ENCODE results near the gene ATXN2. TPM values are rescaled to one million over a fixed set of nuclear protein-coding genes. Genes with fewer than 3 reads are reported as not detected.

Gene ATXN2
- total RNA-seq, 2 experiments from 2014 or later, result 36.1 to 81.4 TPM

- DNase-seq (ENCODE audit: low spot score), result no peak
- Histone ChIP-seq H2AFZ (ENCODE audit: low read length) (no peak overlapping the region), H3K27ac (ENCODE audit: low read depth, low read length, poor library complexity, severe bottlenecking) (no peak overlapping the region), H3K4me1 (ENCODE audit: insufficient read depth, low read length, poor library complexity, severe bottlenecking) (peaks cover 17% of the 10 kb centered on the region), H3K9me2 (ENCODE audit: insufficient read depth, low read length) (no peaks in the 10 kb centered on the region), H3K36me3 (ENCODE audit: insufficient read depth, low read length) (peaks cover 59% of the 10 kb centered on the region), H3K9me3 (ENCODE audit: low read length) (no peaks in the 10 kb centered on the region), H3K4me3 (ENCODE audit: low read depth, low read length, poor library complexity, severe bottlenecking) (no peak overlapping the region), H4K20me1 (ENCODE audit: insufficient read depth, low read length) (no peaks in the 10 kb centered on the region), H3K79me2 (ENCODE audit: insufficient read depth, low read depth, low read length) (no peaks in the 10 kb centered on the region), H3K4me2 (ENCODE audit: low read length) (no peak overlapping the region)
- BruUV-seq (replicated peaks), result no TSS peak
- TF ChIP-seq CTCF (conservative IDR thresholded peaks at IDR 0.05; ENCODE audit: low read length) (no peak), EZH2phosphoT487 (IDR thresholded peaks at IDR 0.05; ENCODE audit: borderline replicate concordance, low read depth, low read length) (no peak)
- intact Hi-C loops (cut with micrococcal nuclease; ENCODE audit: unreplicated experiment), result no loop called here
- CTCF ChIA-PET (ENCODE audit: unreplicated experiment), result no interaction called here
- POLR2A ChIA-PET, result interaction anchor here (0.7 to 1.6 kb wide), 3 partner anchors 13 to 68 kb away, joined by 4 to 5 read pairs (median 5); no protein-coding TSS in a partner anchor
These were observed 140.5 kb downstream of the ATXN2 start for GRCh38 chr12:111458546-111459172.

GRCh38 chr12:111457577-111457976 is 141.5 kb downstream of the ATXN2 start:
- H3K27ac ChIP-seq (ENCODE audit: low read depth, low read length, poor library complexity, severe bottlenecking), result no peak overlapping the region
- POLR2A ChIA-PET, result interaction anchor here (1.6 to 1.7 kb wide), 2 partner anchors 13 to 14 kb away, joined by 3 to 5 read pairs; no protein-coding TSS in a partner anchor
- H3K4me2 ChIP-seq (ENCODE audit: low read length), result no peak overlapping the region
- peaks cover 59% of the 10 kb centered on the region for H3K36me3 ChIP-seq (ENCODE audit: insufficient read depth, low read length)
- intact Hi-C loops (cut with micrococcal nuclease; ENCODE audit: unreplicated experiment), result no loop called here
- no peak for TF ChIP-seq CTCF (conservative IDR thresholded peaks at IDR 0.05; ENCODE audit: low read length)
- no peak for TF ChIP-seq EZH2phosphoT487 (IDR thresholded peaks at IDR 0.05; ENCODE audit: borderline replicate concordance, low read depth, low read length)
- H3K9me2 ChIP-seq (ENCODE audit: insufficient read depth, low read length), result no peaks in the 10 kb centered on the region
- no peak for DNase-seq (ENCODE audit: low spot score)
- H2AFZ ChIP-seq (ENCODE audit: low read length), result no peak overlapping the region
- H3K4me1 ChIP-seq (ENCODE audit: insufficient read depth, low read length, poor library complexity, severe bottlenecking), result peaks cover 6% of the 10 kb centered on the region
- H3K79me2 ChIP-seq (ENCODE audit: insufficient read depth, low read depth, low read length), result no peaks in the 10 kb centered on the region
- H4K20me1 ChIP-seq (ENCODE audit: insufficient read depth, low read length), result no peaks in the 10 kb centered on the region
- CTCF ChIA-PET (ENCODE audit: unreplicated experiment), result no interaction called here
- no TSS peak for BruUV-seq (replicated peaks)
- H3K4me3 ChIP-seq (ENCODE audit: low read depth, low read length, poor library complexity, severe bottlenecking), result no peak overlapping the region
- no peaks in the 10 kb centered on the region for H3K9me3 ChIP-seq (ENCODE audit: low read length)

- Histone ChIP-seq H3K27ac (ENCODE audit: low read depth, low read length, poor library complexity, severe bottlenecking) (no peak overlapping the region), H3K4me1 (ENCODE audit: insufficient read depth, low read length, poor library complexity, severe bottlenecking) (peaks cover 1% of the 10 kb centered on the region), H3K9me3 (ENCODE audit: low read length) (no peaks in the 10 kb centered on the region), H3K4me3 (ENCODE audit: low read depth, low read length, poor library complexity, severe bottlenecking) (no peak overlapping the region), H3K4me2 (ENCODE audit: low read length) (no peak overlapping the region), H4K20me1 (ENCODE audit: insufficient read depth, low read length) (no peaks in the 10 kb centered on the region), H3K79me2 (ENCODE audit: insufficient read depth, low read depth, low read length) (no peaks in the 10 kb centered on the region), H3K36me3 (ENCODE audit: insufficient read depth, low read length) (peaks cover 59% of the 10 kb centered on the region), H3K9me2 (ENCODE audit: insufficient read depth, low read length) (no peaks in the 10 kb centered on the region), H2AFZ (ENCODE audit: low read length) (no peak overlapping the region)
- no TSS peak for BruUV-seq (replicated peaks)
- CTCF ChIA-PET (ENCODE audit: unreplicated experiment), result interaction anchor here (0.6 kb wide), 1 partner anchor 48 kb away, joined by 5 read pairs; no protein-coding TSS in a partner anchor
- POLR2A ChIA-PET, result interaction anchor here (1.6 to 1.7 kb wide), 2 partner anchors 13 to 15 kb away, joined by 3 to 5 read pairs; no protein-coding TSS in a partner anchor
- intact Hi-C loops (cut with micrococcal nuclease; ENCODE audit: unreplicated experiment), result no loop called here
- DNase-seq (ENCODE audit: low spot score), result no peak
- TF ChIP-seq EZH2phosphoT487 (IDR thresholded peaks at IDR 0.05; ENCODE audit: borderline replicate concordance, low read depth, low read length), result no peak
- no peak for TF ChIP-seq CTCF (conservative IDR thresholded peaks at IDR 0.05; ENCODE audit: low read length)
These were observed 142.0 kb downstream of the ATXN2 start for GRCh38 chr12:111457071-111457470.
